Measurements from ENCODE around the gene GTF2F2. TPM values are rescaled to one million over a fixed set of nuclear protein-coding genes. Genes with fewer than 3 reads are reported as not detected.

Gene GTF2F2
- total RNA-seq, 2 experiments from 2014 or later, result 20.1 to 25.1 TPM

GRCh38 chr13:45141369-45141768 lies 21.1 kb downstream of the GTF2F2 start:
- no peak overlapping the region for H2AFZ ChIP-seq (ENCODE audit: low read length)
- no peak for DNase-seq (ENCODE audit: low spot score)
- H3K36me3 ChIP-seq (ENCODE audit: insufficient read depth, low read length), result peaks cover 56% of the 10 kb centered on the region
- H3K27ac ChIP-seq (ENCODE audit: low read depth, low read length, poor library complexity, severe bottlenecking), result no peak overlapping the region
- peaks cover 10% of the 10 kb centered on the region; the same call in 1 of the 2 replicates for H3K79me2 ChIP-seq (ENCODE audit: insufficient read depth, low read depth, low read length)
- H3K4me2 ChIP-seq (ENCODE audit: low read length), result no peak overlapping the region
- H3K4me3 ChIP-seq (ENCODE audit: low read depth, low read length, poor library complexity, severe bottlenecking), result no peak overlapping the region
- no peaks in the 10 kb centered on the region for H3K4me1 ChIP-seq (ENCODE audit: insufficient read depth, low read length, poor library complexity, severe bottlenecking)
- TF ChIP-seq EZH2phosphoT487 (IDR thresholded peaks at IDR 0.05; ENCODE audit: borderline replicate concordance, low read depth, low read length) (no peak), CTCF (conservative IDR thresholded peaks at IDR 0.05; ENCODE audit: low read length) (no peak)
- no TSS peak for BruUV-seq (replicated peaks)
- ChIA-PET CTCF (ENCODE audit: unreplicated experiment) (no interaction called here), POLR2A (interaction anchor here (0.5 kb wide), 1 partner anchor 173 kb away, joined by 3 read pairs; no protein-coding TSS in a partner anchor)
- intact Hi-C loops (cut with micrococcal nuclease; ENCODE audit: unreplicated experiment), result no loop called here
- H4K20me1 ChIP-seq (ENCODE audit: insufficient read depth, low read length), result no peaks in the 10 kb centered on the region
- no peaks in the 10 kb centered on the region for H3K9me3 ChIP-seq (ENCODE audit: low read length)
- no peaks in the 10 kb centered on the region for H3K9me2 ChIP-seq (ENCODE audit: insufficient read depth, low read length)

GRCh38 chr13:45142440-45143345 lies 22.4 kb downstream of the GTF2F2 start:
- intact Hi-C loops (cut with micrococcal nuclease; ENCODE audit: unreplicated experiment), result no loop called here
- no peak overlapping the region for H3K4me2 ChIP-seq (ENCODE audit: low read length)
- no peaks in the 10 kb centered on the region for H3K4me1 ChIP-seq (ENCODE audit: insufficient read depth, low read length, poor library complexity, severe bottlenecking)
- no peak overlapping the region for H3K4me3 ChIP-seq (ENCODE audit: low read depth, low read length, poor library complexity, severe bottlenecking)
- no TSS peak for BruUV-seq (replicated peaks)
- H3K9me2 ChIP-seq (ENCODE audit: insufficient read depth, low read length), result no peaks in the 10 kb centered on the region
- ChIA-PET POLR2A (interaction anchor here (0.5 to 1.7 kb wide), 4 partner anchors 18 to 86 kb away, joined by 3 to 4 read pairs (median 4); no protein-coding TSS in a partner anchor), CTCF (ENCODE audit: unreplicated experiment) (no interaction called here)
- H3K9me3 ChIP-seq (ENCODE audit: low read length), result no peaks in the 10 kb centered on the region
- H4K20me1 ChIP-seq (ENCODE audit: insufficient read depth, low read length), result no peaks in the 10 kb centered on the region
- no peak for DNase-seq (ENCODE audit: low spot score)
- H3K36me3 ChIP-seq (ENCODE audit: insufficient read depth, low read length), result peaks cover 48% of the 10 kb centered on the region
- H3K79me2 ChIP-seq (ENCODE audit: insufficient read depth, low read depth, low read length), result 0 out of 2 replicates have a peak, but pooled peaks cover 6% of the 10 kb centered on the region
- no peak for TF ChIP-seq EZH2phosphoT487 (IDR thresholded peaks at IDR 0.05; ENCODE audit: borderline replicate concordance, low read depth, low read length)
- no peak for TF ChIP-seq CTCF (conservative IDR thresholded peaks at IDR 0.05; ENCODE audit: low read length)
- no peak overlapping the region for H3K27ac ChIP-seq (ENCODE audit: low read depth, low read length, poor library complexity, severe bottlenecking)
- H2AFZ ChIP-seq (ENCODE audit: low read length), result no peak overlapping the region

GRCh38 chr13:45143346-45143751 lies 23.0 kb downstream of the GTF2F2 start:
- ChIA-PET POLR2A (interaction anchor here (0.5 to 1.7 kb wide), 4 partner anchors 17 to 85 kb away, joined by 3 to 4 read pairs (median 4); no protein-coding TSS in a partner anchor), CTCF (ENCODE audit: unreplicated experiment) (no interaction called here)
- no peak for TF ChIP-seq CTCF (conservative IDR thresholded peaks at IDR 0.05; ENCODE audit: low read length)
- TF ChIP-seq EZH2phosphoT487 (IDR thresholded peaks at IDR 0.05; ENCODE audit: borderline replicate concordance, low read depth, low read length), result no peak
- H3K9me2 ChIP-seq (ENCODE audit: insufficient read depth, low read length), result no peaks in the 10 kb centered on the region
- H3K4me2 ChIP-seq (ENCODE audit: low read length), result no peak overlapping the region
- H2AFZ ChIP-seq (ENCODE audit: low read length), result no peak overlapping the region
- H3K79me2 ChIP-seq (ENCODE audit: insufficient read depth, low read depth, low read length), result peaks cover 8% of the 10 kb centered on the region; the same call in 1 of the 2 replicates
- no peak overlapping the region for H3K4me3 ChIP-seq (ENCODE audit: low read depth, low read length, poor library complexity, severe bottlenecking)
- BruUV-seq (replicated peaks), result no TSS peak
- DNase-seq (ENCODE audit: low spot score), result no peak
- peaks cover 42% of the 10 kb centered on the region for H3K36me3 ChIP-seq (ENCODE audit: insufficient read depth, low read length)
- H3K4me1 ChIP-seq (ENCODE audit: insufficient read depth, low read length, poor library complexity, severe bottlenecking), result no peaks in the 10 kb centered on the region
- no peak overlapping the region for H3K27ac ChIP-seq (ENCODE audit: low read depth, low read length, poor library complexity, severe bottlenecking)
- intact Hi-C loops (cut with micrococcal nuclease; ENCODE audit: unreplicated experiment), result no loop called here
- H3K9me3 ChIP-seq (ENCODE audit: low read length), result no peaks in the 10 kb centered on the region
- no peaks in the 10 kb centered on the region for H4K20me1 ChIP-seq (ENCODE audit: insufficient read depth, low read length)
